Measurements from ENCODE around the gene CHCHD3.

CHCHD3 gene

GRCh38 chr7:132750096-132750495 lies 331.8 kb downstream of the CHCHD3 start:
- Histone ChIP-seq H3K36me3 (no peaks in the 10 kb centered on the region), H3K27me3 (ENCODE audit: insufficient read depth, low read depth, severe bottlenecking) (no peaks in the 10 kb centered on the region), H3K27ac (no peak overlapping the region), H3K4me3 (ENCODE audit: low read depth, low read length) (no peak overlapping the region), H3K9me3 (ENCODE audit: severe bottlenecking) (no peaks in the 10 kb centered on the region)
- no peak for DNase-seq
- TF ChIP-seq CTCF (IDR thresholded peaks at IDR 0.05; ENCODE audit: low read depth, low read length) = no peak

- DNase-seq = no peak
- no peak overlapping the region for H3K27ac ChIP-seq
- no peaks in the 10 kb centered on the region for H3K27me3 ChIP-seq (ENCODE audit: insufficient read depth, low read depth, severe bottlenecking)
- H3K36me3 ChIP-seq = no peaks in the 10 kb centered on the region
- no peak overlapping the region for H3K4me3 ChIP-seq (ENCODE audit: low read depth, low read length)
- peaks cover 10% of the 10 kb centered on the region for H3K9me3 ChIP-seq (ENCODE audit: severe bottlenecking)
- no peak for TF ChIP-seq CTCF (IDR thresholded peaks at IDR 0.05; ENCODE audit: low read depth, low read length)
These were observed 336.4 kb downstream of the CHCHD3 start for GRCh38 chr7:132745510-132745909.

- TF ChIP-seq CTCF (IDR thresholded peaks at IDR 0.05; ENCODE audit: low read depth, low read length) = no peak
- H3K27me3 ChIP-seq (ENCODE audit: insufficient read depth, low read depth, severe bottlenecking) = no peaks in the 10 kb centered on the region
- no peak for DNase-seq
- no peak overlapping the region for H3K27ac ChIP-seq
- H3K9me3 ChIP-seq (ENCODE audit: severe bottlenecking) = peaks cover 10% of the 10 kb centered on the region
- H3K36me3 ChIP-seq = no peaks in the 10 kb centered on the region
- no peak overlapping the region for H3K4me3 ChIP-seq (ENCODE audit: low read depth, low read length)
These were observed 337.9 kb downstream of the CHCHD3 start for GRCh38 chr7:132743974-132744373.

- H3K27ac ChIP-seq = no peak overlapping the region
- peaks cover 10% of the 10 kb centered on the region for H3K9me3 ChIP-seq (ENCODE audit: severe bottlenecking)
- H3K36me3 ChIP-seq = no peaks in the 10 kb centered on the region
- DNase-seq = no peak
- no peaks in the 10 kb centered on the region for H3K27me3 ChIP-seq (ENCODE audit: insufficient read depth, low read depth, severe bottlenecking)
- TF ChIP-seq CTCF (IDR thresholded peaks at IDR 0.05; ENCODE audit: low read depth, low read length) = no peak
- no peak overlapping the region for H3K4me3 ChIP-seq (ENCODE audit: low read depth, low read length)
These were observed 339.7 kb downstream of the CHCHD3 start for GRCh38 chr7:132742189-132742612.

- no peak for DNase-seq
- H3K27me3 ChIP-seq (ENCODE audit: insufficient read depth, low read depth, severe bottlenecking) = no peaks in the 10 kb centered on the region
- no peak for TF ChIP-seq CTCF (IDR thresholded peaks at IDR 0.05; ENCODE audit: low read depth, low read length)
- no peak overlapping the region for H3K27ac ChIP-seq
- peaks cover 10% of the 10 kb centered on the region for H3K9me3 ChIP-seq (ENCODE audit: severe bottlenecking)
- H3K36me3 ChIP-seq = no peaks in the 10 kb centered on the region
- H3K4me3 ChIP-seq (ENCODE audit: low read depth, low read length) = no peak overlapping the region
These were observed 341.7 kb downstream of the CHCHD3 start for GRCh38 chr7:132740176-132740575.

GRCh38 chr7:132739271-132739955 lies 342.5 kb downstream of the CHCHD3 start:
- H3K9me3 ChIP-seq (ENCODE audit: severe bottlenecking) = peaks cover 7% of the 10 kb centered on the region
- TF ChIP-seq CTCF (IDR thresholded peaks at IDR 0.05; ENCODE audit: low read depth, low read length) = no peak
- no peak overlapping the region for H3K4me3 ChIP-seq (ENCODE audit: low read depth, low read length)
- no peaks in the 10 kb centered on the region for H3K27me3 ChIP-seq (ENCODE audit: insufficient read depth, low read depth, severe bottlenecking)
- DNase-seq = no peak
- no peaks in the 10 kb centered on the region for H3K36me3 ChIP-seq
- no peak overlapping the region for H3K27ac ChIP-seq
